HT1080 (cell line): Measurements from ENCODE around the gene CIITA. TPM values are rescaled to one million over a fixed set of nuclear protein-coding genes. Genes with fewer than 3 reads are reported as not detected.
"Not testable (repeated sequence)": the region's sequence is repeated elsewhere in the genome, so short reads cannot be mapped to it uniquely, and the experiment has no call there.

ENCODE experiments used
- DNase-seq: peaks from one replicate; pipeline ENCODE4 v3.0.0-alpha.2; 2015; ENCODE audit warnings: low read depth
- polyA plus RNA-seq, 2 experiments: library from polyadenylated mRNA; depleted of rRNA; stranded (reverse); fragments of >200 nt; gene quantifications; 2 replicates each; pipeline ENCODE4 v1.2.3, GENCODE V29; 2015
- total RNA-seq: library from RNA; depleted of rRNA; stranded (reverse); fragments of >200 nt; shearing (Covaris generic); gene quantifications from 2 replicates; pipeline ENCODE4 v1.2.3, GENCODE V29; 2014; rRNA removed

CIITA gene
- 0.30 and 0.55 TPM in 2 replicates for total RNA-seq
- polyA plus RNA-seq (2015; cell fraction: cytosol; rRNA removed): 1.4 and 1.8 TPM in 2 replicates
- polyA plus RNA-seq (2015; cell fraction: nucleus; rRNA removed): 7.7 and 9.4 TPM in 2 replicates

- peak; percentile 97 for DNase-seq
Observed at GRCh38 chr16:10876799-10877341, at the start of gene CIITA. TSS of gene CIITA (plus strand) at chr16:10877202. CDS start at chr16:10877331, 129 bp downstream.

GRCh38 chr16:10827691-10828341, 49.2 kb upstream of the CIITA start:
- DNase-seq: peak; percentile 83

GRCh38 chr16:10828851-10829366, 48.1 kb upstream of the CIITA start:
- peak; percentile 62 for DNase-seq

- not testable (repeated sequence) for DNase-seq
Observed at GRCh38 chr16:10829390-10830098, 47.5 kb upstream of the CIITA start.

- not testable (repeated sequence) for DNase-seq
Observed at GRCh38 chr16:10830240-10830639, 46.8 kb upstream of the CIITA start.

- no peak for DNase-seq
Observed at GRCh38 chr16:10831894-10832886, 44.8 kb upstream of the CIITA start.

- no peak for DNase-seq
Observed at GRCh38 chr16:10833271-10833670, 43.7 kb upstream of the CIITA start.

- no peak for DNase-seq
Observed at GRCh38 chr16:10834130-10834529, 42.9 kb upstream of the CIITA start.

GRCh38 chr16:10834766-10835165, 42.2 kb upstream of the CIITA start:
- no peak for DNase-seq

- DNase-seq: no peak
Observed at GRCh38 chr16:10835281-10835931, 41.6 kb upstream of the CIITA start.

- DNase-seq: no peak
Observed at GRCh38 chr16:10836174-10836853, 40.7 kb upstream of the CIITA start.

- DNase-seq: no peak
Observed at GRCh38 chr16:10838621-10839278, 38.3 kb upstream of the CIITA start.

GRCh38 chr16:10839279-10839666, 37.7 kb upstream of the CIITA start:
- no peak for DNase-seq

GRCh38 chr16:10840703-10841102, 36.3 kb upstream of the CIITA start:
- DNase-seq: no peak

GRCh38 chr16:10846213-10846998, 30.6 kb upstream of the CIITA start:
- no peak for DNase-seq

- DNase-seq: no peak
Observed at GRCh38 chr16:10847176-10847575, 29.8 kb upstream of the CIITA start.

- no peak for DNase-seq
Observed at GRCh38 chr16:10849736-10850477, 27.1 kb upstream of the CIITA start.

GRCh38 chr16:10850478-10850850, 26.5 kb upstream of the CIITA start:
- no peak for DNase-seq
